HCT116 (cell line): ENCODE measurements around the gene MACROD1. TPM values are rescaled to one million over a fixed set of nuclear protein-coding genes. Genes with fewer than 3 reads are reported as not detected.

ENCODE experiments used
- ATAC-seq: fragments of 200-7000 bp; cut with Tn5 transposase; 2 replicates; pipeline ENCODE4 v1.9.1; 2020; ENCODE audit warnings: mild to moderate bottlenecking, moderate library complexity
- BruUV-seq: library from RNA; stranded (reverse); fragments of 400-500 nt; replicated peaks from 2 replicates; lab custom pipeline; 2021; lab: Mats Ljungman, UMichigan
- CTCF ChIA-PET: fragments of 300-600 bp; sonication (Branson Sonifier 250); formaldehyde crosslinking; loops from one replicate; lab custom pipeline; 2021; ENCODE audit warnings: antibody characterized with exemption; lab: Charles Lee
- POLR2A ChIA-PET: fragments of 300-600, 350-600 bp; sonication (Branson Sonifier 250); formaldehyde crosslinking; loops from one replicate; lab custom pipeline; 2021; ENCODE audit warnings: antibody characterized with exemption; lab: Charles Lee
- RAD21 ChIA-PET, 2 experiments: fragments of 300-600 bp; sonication (Branson Sonifier 250); formaldehyde crosslinking; loops; one replicate each; lab custom pipeline; 2023; ENCODE audit warnings: low total read pairs in 2 of 2; ENCODE audit not compliant: uncharacterized antibody in 2 of 2, unreplicated experiment in 2 of 2, low non-redundant PET in 1 of 2; lab: Charles Lee
- DNase-seq: peaks from one replicate; pipeline ENCODE4 v3.0.0-alpha.2; 2010; ENCODE audit warnings: low read depth, low spot score
- H2AFZ ChIP-seq: fragments of 200-600 bp; shearing (Covaris generic), sonication (generic); 2 replicates; pipeline ENCODE4 v1.6.1; 2017; ENCODE audit warnings: low read depth, mixed run types, mixed read lengths, antibody characterized with exemption, low read length; ENCODE audit not compliant: poor library complexity, severe bottlenecking
- H3K27ac ChIP-seq: 2 replicates; pipeline ENCODE4 v1.5.1; 2012; ENCODE audit warnings: low read depth, low read length
- H3K27me3 ChIP-seq: fragments of 200-600 bp; sonication (generic); 2 replicates; pipeline ENCODE4 v1.6.1; 2016; ENCODE audit warnings: mixed run types, low read length, mixed read lengths; ENCODE audit not compliant: insufficient read depth
- H3K36me3 ChIP-seq, 2 experiments: fragments of 200-500 bp in 1 of 2; fragments of 200-600 bp in 1 of 2; sonication (Bioruptor generic) in 1 of 2; sonication (generic) in 1 of 2; 2 replicates each; pipeline versions ENCODE4 v1.5.1 to v1.6.1; 2014 to 2016; ENCODE audit warnings: low read length in 2 of 2, inconsistent platforms in 1 of 2, mixed read lengths in 1 of 2, mixed run types in 1 of 2; ENCODE audit not compliant: insufficient read depth in 2 of 2, control insufficient read depth in 1 of 2
- H3K4me1 ChIP-seq, 2 experiments: fragments of 200-600 bp in 1 of 2; sonication (generic) in 1 of 2; 2 replicates each; pipeline versions ENCODE4 v1.5.1 to v1.6.1; 2012 to 2017; ENCODE audit warnings: low read length in 2 of 2, inconsistent platforms in 1 of 2, mild to moderate bottlenecking in 1 of 2, mixed read lengths in 1 of 2, mixed run types in 1 of 2, moderate library complexity in 1 of 2; ENCODE audit not compliant: insufficient read depth in 2 of 2, control insufficient read depth in 1 of 2
- H3K4me2 ChIP-seq: fragments of 200-600 bp; sonication (generic); 2 replicates; pipeline ENCODE4 v1.6.1; 2017; ENCODE audit warnings: mixed run types, low read length, mixed read lengths
- H3K4me3 ChIP-seq, 2 experiments: fragments of 200-600 bp in 1 of 2; sonication (generic) in 1 of 2; replicated peaks in 1 of 2; 2 replicates each; pipeline ENCODE4 v1.5.1; 2011 to 2016; ENCODE audit warnings: low read length in 2 of 2, control low read depth in 1 of 2, low read depth in 1 of 2, mild to moderate bottlenecking in 1 of 2, mixed read lengths in 1 of 2, mixed run types in 1 of 2
- H3K79me2 ChIP-seq: fragments of 200-600 bp; sonication (generic); 2 replicates; pipeline ENCODE4 v1.6.1; 2017; ENCODE audit warnings: mild to moderate bottlenecking, mixed run types, low read length, moderate library complexity, mixed read lengths; ENCODE audit not compliant: insufficient read depth
- H3K9ac ChIP-seq: fragments of 200-600 bp; sonication (generic); 2 replicates; pipeline ENCODE4 v1.6.1; 2016; ENCODE audit warnings: low read length, mixed read lengths
- H3K9me2 ChIP-seq: fragments of 200-600 bp; sonication (generic), shearing (Covaris generic); 2 replicates; pipeline ENCODE4 v1.6.1; 2017; ENCODE audit warnings: mixed run types, mild to moderate bottlenecking, moderate library complexity; ENCODE audit not compliant: insufficient read depth
- H3K9me3 ChIP-seq, 2 experiments: fragments of 200-500 bp in 1 of 2; fragments of 200-600 bp in 1 of 2; sonication (Bioruptor generic) in 1 of 2; sonication (generic) in 1 of 2; 2 replicates each; pipeline ENCODE4 v1.6.1; 2014 to 2017; ENCODE audit warnings: low read length in 2 of 2, mixed read lengths in 2 of 2, inconsistent platforms in 1 of 2, low read depth in 1 of 2, mild to moderate bottlenecking in 1 of 2, mixed run types in 1 of 2, moderate library complexity in 1 of 2; ENCODE audit not compliant: control insufficient read depth in 1 of 2, insufficient read depth in 1 of 2
- H4K20me1 ChIP-seq: fragments of 200-600 bp; sonication (generic), shearing (Covaris generic); 2 replicates; pipeline ENCODE4 v1.6.1; 2017; ENCODE audit warnings: mixed run types, mild to moderate bottlenecking, moderate library complexity; ENCODE audit not compliant: insufficient read depth
- EGR1 ChIP-seq: IDR thresholded peaks from 2 replicates; pipeline ENCODE4 v1.6.1; 2012; ENCODE audit warnings: low read depth
- EZH2 ChIP-seq: fragments of 200-600 bp; sonication (generic); IDR thresholded peaks from 2 replicates; pipeline ENCODE4 v1.6.1; 2017; ENCODE audit warnings: antibody characterized with exemption, mixed run types
- EZH2phosphoT487 ChIP-seq: fragments of 200-600 bp; IDR thresholded peaks from 2 replicates; pipeline ENCODE4 v1.6.1; 2018; ENCODE audit warnings: antibody characterized with exemption, borderline replicate concordance
- POLR2A ChIP-seq: IDR thresholded peaks from 2 replicates; pipeline ENCODE4 v1.7.0; 2011; ENCODE audit warnings: borderline replicate concordance; ENCODE audit not compliant: insufficient read depth, insufficient read length; ENCODE audit errors: extremely low read depth
- POLR2AphosphoS5 ChIP-seq: IDR thresholded peaks from 2 replicates; pipeline ENCODE4 v1.6.1; 2011; ENCODE audit warnings: mild to moderate bottlenecking, low read depth, low read length, moderate library complexity
- RAD21 ChIP-seq: IDR thresholded peaks from 2 replicates; pipeline ENCODE4 v1.6.1; 2012; ENCODE audit warnings: low read depth, mild to moderate bottlenecking
- SIN3A ChIP-seq: IDR thresholded peaks from 2 replicates; pipeline ENCODE4 v1.6.1; 2012; ENCODE audit warnings: low read depth
- SP1 ChIP-seq: IDR thresholded peaks from 2 replicates; pipeline ENCODE4 v1.6.1; 2012; ENCODE audit warnings: low read depth
- SRF ChIP-seq: IDR thresholded peaks from 2 replicates; pipeline ENCODE4 v1.6.1; 2012; ENCODE audit warnings: low read depth
- ZFX ChIP-seq: fragments of 450-650 bp; IDR thresholded peaks from 2 replicates; pipeline ENCODE4 v1.6.1; 2017
- ZNF274 ChIP-seq: fragments of 200-500 bp; sonication (Bioruptor generic); IDR thresholded peaks from 2 replicates; pipeline ENCODE4 v1.6.1; 2014; ENCODE audit warnings: mild to moderate bottlenecking, low read depth, low read length, inconsistent platforms
- intact Hi-C: fragments of 100-400 bp; cut with micrococcal nuclease; formaldehyde crosslinking; loops from 2 replicates; pipeline ENCODE4 v1.10.0; 2022
- total RNA-seq: library from RNA; stranded (reverse); gene quantifications from one replicate; pipeline ENCODE4 v1.2.1, GENCODE V29; 2021; ENCODE audit not compliant: unreplicated experiment
- TF ChIP-seq, protein P1 (sequence below): IDR thresholded peaks from 2 replicates; pipeline ENCODE4 v1.6.1; 2011; ENCODE audit warnings: mild to moderate bottlenecking, low read length, moderate library complexity; ENCODE audit not compliant: insufficient replicate concordance; ENCODE audit errors: extremely low read depth
- TF ChIP-seq, protein P2 (sequence below), 3 experiments: fragments of 200-600 bp in 1 of 3; sonication (generic) in 1 of 3; IDR thresholded peaks in 2 of 3; conservative IDR thresholded peaks in 1 of 3; 2 replicates each; pipeline ENCODE4 v1.5.1; 2012 to 2017; ENCODE audit warnings: low read depth in 2 of 3, low read length in 2 of 3, antibody characterized with exemption in 1 of 3, borderline replicate concordance in 1 of 3, control low read depth in 1 of 3, mild to moderate bottlenecking in 1 of 3, mixed read lengths in 1 of 3, mixed run types in 1 of 3, moderate library complexity in 1 of 3; ENCODE audit not compliant: insufficient read depth in 1 of 3
- TF ChIP-seq, protein P3 (sequence below): IDR thresholded peaks from 2 replicates; pipeline ENCODE4 v1.6.1; 2012

MACROD1 gene
- total RNA-seq, 1 experiment from 2014 or later, result 61.1 TPM

DNA sequence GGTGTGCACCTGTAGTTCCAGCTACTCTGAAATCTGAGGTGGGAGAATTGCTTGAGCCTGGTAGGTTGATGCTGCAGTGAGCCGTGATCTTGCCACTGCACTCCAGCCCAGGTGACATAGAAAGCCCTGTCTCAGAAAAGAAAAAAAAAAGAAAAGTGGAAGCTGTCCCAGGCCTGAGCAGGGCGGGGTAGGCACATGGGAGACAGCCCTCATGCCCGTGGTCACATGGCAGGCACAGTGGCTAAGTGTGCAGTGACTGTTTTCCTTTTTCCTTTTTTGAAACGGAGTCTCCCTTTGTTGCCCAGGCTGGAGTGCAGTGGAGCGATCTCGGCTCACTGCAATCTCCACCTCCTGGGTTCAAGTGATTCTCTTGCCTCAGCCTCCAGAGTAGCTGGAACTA, 171.9 kb downstream of the MACROD1 start:
- H3K9me2 ChIP-seq, result no peaks in the 10 kb centered on the region
- BruUV-seq, result no TSS peak
- H3K4me2 ChIP-seq, result no peak overlapping the region
- TF ChIP-seq SIN3A (no peak), POLR2A (no peak), SRF (no peak), RAD21 (no peak)
- TF ChIP-seq, protein P1, sequence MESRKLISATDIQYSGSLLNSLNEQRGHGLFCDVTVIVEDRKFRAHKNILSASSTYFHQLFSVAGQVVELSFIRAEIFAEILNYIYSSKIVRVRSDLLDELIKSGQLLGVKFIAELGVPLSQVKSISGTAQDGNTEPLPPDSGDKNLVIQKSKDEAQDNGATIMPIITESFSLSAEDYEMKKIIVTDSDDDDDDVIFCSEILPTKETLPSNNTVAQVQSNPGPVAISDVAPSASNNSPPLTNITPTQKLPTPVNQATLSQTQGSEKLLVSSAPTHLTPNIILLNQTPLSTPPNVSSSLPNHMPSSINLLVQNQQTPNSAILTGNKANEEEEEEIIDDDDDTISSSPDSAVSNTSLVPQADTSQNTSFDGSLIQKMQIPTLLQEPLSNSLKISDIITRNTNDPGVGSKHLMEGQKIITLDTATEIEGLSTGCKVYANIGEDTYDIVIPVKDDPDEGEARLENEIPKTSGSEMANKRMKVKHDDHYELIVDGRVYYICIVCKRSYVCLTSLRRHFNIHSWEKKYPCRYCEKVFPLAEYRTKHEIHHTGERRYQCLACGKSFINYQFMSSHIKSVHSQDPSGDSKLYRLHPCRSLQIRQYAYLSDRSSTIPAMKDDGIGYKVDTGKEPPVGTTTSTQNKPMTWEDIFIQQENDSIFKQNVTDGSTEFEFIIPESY, result no peak
- H3K27ac ChIP-seq, result no peak overlapping the region
- POLR2A ChIA-PET, result no interaction called here
- RAD21 ChIA-PET, result no interaction called here
- peaks cover 21% of the 10 kb centered on the region; the same call in 1 of the 2 replicates for H3K79me2 ChIP-seq
- H3K9me3 ChIP-seq, result no peaks in the 10 kb centered on the region
- intact Hi-C loops, result no loop called here
- H3K9ac ChIP-seq, result no peak overlapping the region
- no peaks in the 10 kb centered on the region for H4K20me1 ChIP-seq
- DNase-seq (no peak), ATAC-seq (no peak)
- H2AFZ ChIP-seq, result no peak overlapping the region
- peaks cover 10 to 38% of the 10 kb centered on the region in 2 experiments for H3K36me3 ChIP-seq
- CTCF ChIA-PET, result no interaction called here
- no peak overlapping the region for H3K4me3 ChIP-seq
- H3K4me1 ChIP-seq, result peaks cover 0 to 4% of the 10 kb centered on the region in 2 experiments; a peak in 1 of 4 replicates
- no peaks in the 10 kb centered on the region for H3K27me3 ChIP-seq

DNA sequence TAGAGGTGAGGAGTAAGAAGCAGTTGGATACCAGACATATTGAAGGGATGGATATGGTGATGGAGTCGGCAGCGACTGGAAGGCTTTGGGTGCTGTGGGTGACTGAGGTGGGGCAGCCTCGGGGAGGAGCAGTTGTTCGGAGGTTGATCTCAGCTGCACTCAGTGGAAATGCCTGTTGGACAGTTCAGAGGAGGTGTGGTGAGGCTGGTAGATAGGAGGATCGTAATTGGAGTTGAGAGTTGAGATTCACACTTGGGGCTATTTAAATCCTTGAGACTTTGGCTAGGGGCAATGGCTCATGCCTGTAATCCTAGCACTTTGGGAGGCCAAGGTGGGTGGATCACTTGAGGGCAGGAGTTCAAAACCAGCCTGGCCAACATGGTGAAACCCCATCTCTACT, 172.8 kb downstream of the MACROD1 start:
- ChIA-PET POLR2A (interaction anchor here (0.6 kb wide), 1 partner anchor 58 kb away, joined by 3 read pairs; no protein-coding TSS in a partner anchor), RAD21 (no interaction called here), CTCF (no interaction called here)
- Histone ChIP-seq H3K4me3 (no peak overlapping the region), H3K27me3 (no peaks in the 10 kb centered on the region), H3K4me1 (peaks cover 0 to 7% of the 10 kb centered on the region in 2 experiments; a peak in 1 of 4 replicates), H3K36me3 (peaks cover 13 to 47% of the 10 kb centered on the region in 2 experiments), H3K9me2 (no peaks in the 10 kb centered on the region), H3K9me3 (no peaks in the 10 kb centered on the region), H3K79me2 (peaks cover 29% of the 10 kb centered on the region), H3K9ac (no peak overlapping the region), H3K27ac (no peak overlapping the region), H4K20me1 (no peaks in the 10 kb centered on the region), H3K4me2 (no peak overlapping the region), H2AFZ (no peak overlapping the region)
- no peak for ATAC-seq
- DNase-seq, result no peak
- BruUV-seq, result no TSS peak
- intact Hi-C loops, result no loop called here
- TF ChIP-seq POLR2AphosphoS5, result no peak
- TF ChIP-seq, protein P1, result no peak
- no peak for TF ChIP-seq EZH2phosphoT487
- no peak for TF ChIP-seq EGR1
- no peak for TF ChIP-seq RAD21
- TF ChIP-seq EZH2, result no peak
- no peak for TF ChIP-seq POLR2A
- TF ChIP-seq, protein P2, sequence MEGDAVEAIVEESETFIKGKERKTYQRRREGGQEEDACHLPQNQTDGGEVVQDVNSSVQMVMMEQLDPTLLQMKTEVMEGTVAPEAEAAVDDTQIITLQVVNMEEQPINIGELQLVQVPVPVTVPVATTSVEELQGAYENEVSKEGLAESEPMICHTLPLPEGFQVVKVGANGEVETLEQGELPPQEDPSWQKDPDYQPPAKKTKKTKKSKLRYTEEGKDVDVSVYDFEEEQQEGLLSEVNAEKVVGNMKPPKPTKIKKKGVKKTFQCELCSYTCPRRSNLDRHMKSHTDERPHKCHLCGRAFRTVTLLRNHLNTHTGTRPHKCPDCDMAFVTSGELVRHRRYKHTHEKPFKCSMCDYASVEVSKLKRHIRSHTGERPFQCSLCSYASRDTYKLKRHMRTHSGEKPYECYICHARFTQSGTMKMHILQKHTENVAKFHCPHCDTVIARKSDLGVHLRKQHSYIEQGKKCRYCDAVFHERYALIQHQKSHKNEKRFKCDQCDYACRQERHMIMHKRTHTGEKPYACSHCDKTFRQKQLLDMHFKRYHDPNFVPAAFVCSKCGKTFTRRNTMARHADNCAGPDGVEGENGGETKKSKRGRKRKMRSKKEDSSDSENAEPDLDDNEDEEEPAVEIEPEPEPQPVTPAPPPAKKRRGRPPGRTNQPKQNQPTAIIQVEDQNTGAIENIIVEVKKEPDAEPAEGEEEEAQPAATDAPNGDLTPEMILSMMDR (IDR thresholded peaks at IDR 0.05 in 2 of 3, conservative IDR thresholded peaks at IDR 0.05 in 1 of 3; ENCODE audit: borderline replicate concordance in 1 of 3, insufficient read depth in 1 of 3, low read depth in 2 of 3, low read length in 2 of 3), result no peak
- TF ChIP-seq ZNF274, result no peak
- no peak for TF ChIP-seq SP1
- TF ChIP-seq ZFX, result no peak
- TF ChIP-seq, protein P3, sequence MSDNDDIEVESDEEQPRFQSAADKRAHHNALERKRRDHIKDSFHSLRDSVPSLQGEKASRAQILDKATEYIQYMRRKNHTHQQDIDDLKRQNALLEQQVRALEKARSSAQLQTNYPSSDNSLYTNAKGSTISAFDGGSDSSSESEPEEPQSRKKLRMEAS, result no peak
